Gastrocnemius medialis (tissue), 4 donors: ENCODE results near the gene ATXN7L1. TPM values are rescaled to one million over a fixed set of nuclear protein-coding genes. Genes with fewer than 3 reads are reported as not detected.

Experiments used
- ATAC-seq, 2 donors: fragments of 150-250 bp; one replicate each; pipeline ENCODE4 v1.9.1; 2016
- DNase-seq, 2 donors: peaks; one replicate each; pipeline ENCODE4 v3.0.0-alpha.2; 2019
- H3K27ac ChIP-seq, 4 donors: fragments of 200-600 bp; sonication (generic); 1 replicate in 1 of 4; 2 replicates in 3 of 4; pipeline ENCODE4 v1.5.1; 2016 to 2018; ENCODE audit warnings: mild to moderate bottlenecking in 2 of 4, moderate library complexity in 1 of 4
- H3K27me3 ChIP-seq, 3 donors: fragments of 200-600 bp; sonication (generic) in 2 of 3; 1 replicate in 1 of 3; 2 replicates in 2 of 3; pipeline versions ENCODE4 v1.5.1 to v1.6.0; 2016 to 2019; ENCODE audit warnings: mild to moderate bottlenecking in 1 of 3, moderate library complexity in 1 of 3
- H3K36me3 ChIP-seq, 2 donors: fragments of 200-600 bp; sonication (generic) in 1 of 2; one replicate each; pipeline ENCODE4 v1.5.1; 2017 to 2018
- H3K4me1 ChIP-seq, 2 donors: fragments of 200-600 bp; sonication (generic) in 1 of 2; one replicate each; pipeline ENCODE4 v1.5.1; 2016 to 2017; ENCODE audit warnings: mild to moderate bottlenecking in 2 of 2
- H3K4me3 ChIP-seq, 4 donors: fragments of 200-600 bp; sonication (generic) in 3 of 4; 1 replicate in 1 of 4; 2 replicates in 3 of 4; pipeline ENCODE4 v1.5.1; 2016 to 2019; ENCODE audit warnings: mild to moderate bottlenecking in 2 of 4
- H3K9me3 ChIP-seq, 3 donors: fragments of 200-600 bp; sonication (generic) in 2 of 3; 1 replicate in 1 of 3; 2 replicates in 2 of 3; pipeline ENCODE4 v1.5.1; 2016 to 2019
- POLR2A ChIP-seq, 2 donors: fragments of 450-650 bp; IDR thresholded peaks; one replicate each; pipeline ENCODE4 v1.6.1; 2017; ENCODE audit warnings: antibody characterized with exemption in 2 of 2, mild to moderate bottlenecking in 2 of 2, moderate library complexity in 2 of 2
- in situ Hi-C, 4 donors: fragments of 200-750 bp; cut with MboI; loops; one replicate each; pipeline versions ENCODE4 v1.15.0 to v1.8.0; 2017; ENCODE audit warnings: low sequenced_read_pairs in 4 of 4
- intact Hi-C: fragments of 100-400 bp; cut with DNase I; formaldehyde crosslinking; loops from one replicate; pipeline ENCODE4 v1.15.1; 2023; ENCODE audit warnings: low total_unique reads
- total RNA-seq, 4 donors: library from RNA; depleted of rRNA; stranded (reverse); fragments of >200 nt; gene quantifications; one replicate each; pipeline versions ENCODE4 v1.1.0 to v1.2.3, GENCODE V29; 2016
- TF ChIP-seq, protein P1 (sequence below), 5 experiments: fragments of 450-650 bp in 3 of 5; fragments of 200-600 bp in 2 of 5; sonication (generic) in 2 of 5; IDR thresholded peaks in 4 of 5; conservative IDR thresholded peaks in 1 of 5; 1 replicate in 4 of 5; 2 replicates in 1 of 5; pipeline ENCODE4 v1.5.1; 2016 to 2019; ENCODE audit warnings: antibody characterized with exemption in 5 of 5, mild to moderate bottlenecking in 3 of 5, moderate library complexity in 3 of 5

ATXN7L1 gene
- total RNA-seq, 4 donors from 2014 or later: 1.6 to 6.6 (median 4.8) TPM

DNA sequence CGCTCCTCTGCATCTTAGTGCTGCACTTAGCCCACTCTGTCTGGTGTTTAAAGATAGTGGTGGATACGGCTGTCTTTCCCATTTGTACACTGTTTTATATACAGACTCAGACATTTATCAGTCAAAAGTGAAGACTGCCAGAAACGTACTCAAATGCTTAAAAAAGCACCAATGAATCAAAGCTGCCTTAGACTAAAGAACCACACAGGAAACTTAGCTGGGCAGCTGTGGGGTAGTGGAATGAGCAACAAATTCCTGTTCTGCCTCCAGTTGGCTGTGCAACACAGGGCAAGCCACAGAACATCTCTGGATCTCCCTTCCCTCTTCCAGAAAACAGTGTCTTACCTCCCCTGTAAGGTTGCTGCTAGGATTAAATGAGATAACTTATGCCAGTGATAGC is 76.0 kb downstream of the ATXN7L1 start:
- H3K4me1 ChIP-seq: no peaks in the 10 kb centered on the region
- ATAC-seq: no peak

GRCh38 chr7:105799677-105800076 is 76.7 kb downstream of the ATXN7L1 start:
- Histone ChIP-seq H3K4me1 (no peaks in the 10 kb centered on the region), H3K27ac (no peak overlapping the region), H3K27me3 (no peaks in the 10 kb centered on the region), H3K9me3 (no peaks in the 10 kb centered on the region), H3K4me3 (no peak overlapping the region), H3K36me3 (no peaks in the 10 kb centered on the region)
- TF ChIP-seq POLR2A (IDR thresholded peaks at IDR 0.05): no peak
- TF ChIP-seq, protein P1, sequence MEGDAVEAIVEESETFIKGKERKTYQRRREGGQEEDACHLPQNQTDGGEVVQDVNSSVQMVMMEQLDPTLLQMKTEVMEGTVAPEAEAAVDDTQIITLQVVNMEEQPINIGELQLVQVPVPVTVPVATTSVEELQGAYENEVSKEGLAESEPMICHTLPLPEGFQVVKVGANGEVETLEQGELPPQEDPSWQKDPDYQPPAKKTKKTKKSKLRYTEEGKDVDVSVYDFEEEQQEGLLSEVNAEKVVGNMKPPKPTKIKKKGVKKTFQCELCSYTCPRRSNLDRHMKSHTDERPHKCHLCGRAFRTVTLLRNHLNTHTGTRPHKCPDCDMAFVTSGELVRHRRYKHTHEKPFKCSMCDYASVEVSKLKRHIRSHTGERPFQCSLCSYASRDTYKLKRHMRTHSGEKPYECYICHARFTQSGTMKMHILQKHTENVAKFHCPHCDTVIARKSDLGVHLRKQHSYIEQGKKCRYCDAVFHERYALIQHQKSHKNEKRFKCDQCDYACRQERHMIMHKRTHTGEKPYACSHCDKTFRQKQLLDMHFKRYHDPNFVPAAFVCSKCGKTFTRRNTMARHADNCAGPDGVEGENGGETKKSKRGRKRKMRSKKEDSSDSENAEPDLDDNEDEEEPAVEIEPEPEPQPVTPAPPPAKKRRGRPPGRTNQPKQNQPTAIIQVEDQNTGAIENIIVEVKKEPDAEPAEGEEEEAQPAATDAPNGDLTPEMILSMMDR (IDR thresholded peaks at IDR 0.05 in 4 of 5, conservative IDR thresholded peaks at IDR 0.05 in 1 of 5): no peak
- intact Hi-C loops (no loop called here), in situ Hi-C loops (no loop called here)
- ATAC-seq (no peak), DNase-seq (no peak)

More for the DNA sequence above, 76.0 kb downstream of the ATXN7L1 start:
- Histone ChIP-seq H3K36me3 (no peaks in the 10 kb centered on the region), H3K9me3 (no peaks in the 10 kb centered on the region), H3K4me3 (no peak overlapping the region), H3K27ac (no peak overlapping the region), H3K27me3 (no peaks in the 10 kb centered on the region)
- no peak for TF ChIP-seq POLR2A (IDR thresholded peaks at IDR 0.05)
- TF ChIP-seq, protein P1 (IDR thresholded peaks at IDR 0.05 in 4 of 5, conservative IDR thresholded peaks at IDR 0.05 in 1 of 5): no peak
- DNase-seq: no peak
- intact Hi-C loops (no loop called here), in situ Hi-C loops (no loop called here)

- no peak overlapping the region for H3K4me3 ChIP-seq
- H3K4me1 ChIP-seq: no peaks in the 10 kb centered on the region
- no peaks in the 10 kb centered on the region for H3K36me3 ChIP-seq
- no peaks in the 10 kb centered on the region for H3K9me3 ChIP-seq
- no peak for TF ChIP-seq POLR2A (IDR thresholded peaks at IDR 0.05)
- TF ChIP-seq, protein P1 (IDR thresholded peaks at IDR 0.05 in 4 of 5, conservative IDR thresholded peaks at IDR 0.05 in 1 of 5): no peak
- intact Hi-C loops: no loop called here
- ATAC-seq (no peak), DNase-seq (no peak)
- no peak overlapping the region for H3K27ac ChIP-seq
- in situ Hi-C loops: no loop called here
- H3K27me3 ChIP-seq: no peaks in the 10 kb centered on the region
Observed at GRCh38 chr7:105799006-105799405, 77.4 kb downstream of the ATXN7L1 start.

DNA sequence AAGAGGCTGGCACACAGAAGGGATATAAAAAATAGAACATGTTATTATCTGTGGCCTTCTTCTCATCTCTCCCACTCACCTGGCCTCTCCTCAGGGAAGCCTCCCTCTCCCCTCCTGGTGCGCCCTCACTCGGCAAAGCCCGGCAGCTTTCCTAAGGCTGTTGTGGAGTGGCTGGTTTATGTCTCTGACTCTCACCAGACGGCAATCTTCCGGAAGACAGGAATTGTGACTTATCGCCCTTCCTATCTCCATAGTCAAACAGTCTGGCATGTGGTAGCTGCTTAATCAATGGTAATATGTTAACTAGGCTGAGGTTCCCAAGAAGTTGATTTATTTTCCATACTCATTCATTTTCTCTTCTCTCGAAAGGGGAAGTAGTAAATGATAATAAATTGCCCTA is 78.7 kb downstream of the ATXN7L1 start:
- no peak for ATAC-seq
- intact Hi-C loops: no loop called here

More for the DNA sequence above, 78.7 kb downstream of the ATXN7L1 start:
- Histone ChIP-seq H3K36me3 (no peaks in the 10 kb centered on the region), H3K27me3 (no peaks in the 10 kb centered on the region), H3K4me1 (no peaks in the 10 kb centered on the region), H3K9me3 (no peaks in the 10 kb centered on the region), H3K4me3 (no peak overlapping the region), H3K27ac (no peak overlapping the region)
- no peak for DNase-seq
- TF ChIP-seq, protein P1 (IDR thresholded peaks at IDR 0.05 in 4 of 5, conservative IDR thresholded peaks at IDR 0.05 in 1 of 5): no peak
- TF ChIP-seq POLR2A (IDR thresholded peaks at IDR 0.05): no peak
- in situ Hi-C loops: no loop called here
